Measurements from ENCODE around the gene BRD4. TPM values are rescaled to one million over a fixed set of nuclear protein-coding genes. Genes with fewer than 3 reads are reported as not detected.

Gene BRD4
- total and polyA plus RNA-seq, 2 of the 13 experiments (the other 11 are each of a cell fraction or from before 2014, with no cell fraction given): 10.5 to 11.4 TPM

DNA sequence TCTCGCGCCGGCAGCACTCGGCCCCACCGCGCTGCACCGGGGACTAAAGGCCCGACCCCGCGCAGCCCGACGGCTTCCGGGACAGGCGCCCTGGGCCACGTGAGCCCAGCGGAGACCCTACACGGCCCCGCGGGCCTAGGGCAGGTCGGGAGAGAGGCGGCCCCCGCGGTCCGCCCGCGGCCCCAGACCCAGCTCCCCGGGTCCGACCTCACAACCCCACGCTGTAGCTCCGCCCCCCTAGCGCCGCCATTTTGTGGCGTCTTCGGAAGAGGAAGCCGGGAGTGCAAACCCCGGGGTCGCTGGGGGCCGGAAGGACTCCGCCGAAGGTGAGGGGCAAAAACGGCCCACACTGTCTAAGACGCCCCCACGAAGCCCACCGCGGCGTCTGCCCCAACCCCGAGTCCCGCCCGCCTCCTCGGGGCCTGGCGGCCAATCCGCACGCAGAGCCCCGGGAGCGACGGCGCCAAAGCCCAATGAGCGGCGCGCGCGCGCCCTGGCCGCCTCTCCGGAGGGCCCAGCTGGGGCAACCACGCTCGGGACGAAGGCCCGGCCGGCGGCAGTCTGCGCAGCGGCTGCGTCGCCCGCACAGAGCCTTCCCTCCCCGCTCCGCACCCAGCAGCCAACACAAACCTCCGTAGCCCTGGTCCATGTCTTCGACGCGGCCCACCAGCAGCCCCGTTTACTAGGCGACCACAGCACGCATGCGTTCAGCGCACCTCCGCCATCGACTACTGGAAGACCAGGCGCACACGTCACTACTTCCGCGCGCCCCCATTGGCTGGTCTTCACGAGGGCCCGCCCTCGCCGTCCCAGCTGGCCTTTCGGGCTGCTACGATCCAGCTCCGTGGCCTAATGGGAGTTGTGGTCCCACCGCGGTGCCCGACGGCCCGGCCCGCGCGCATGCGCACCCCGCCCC lies 47.0 kb upstream of the BRD4 start, which contains the start of gene AKAP8 (continued):
- 0 out of 2 replicates have a peak, but pooled peaks have one; percentile 16 for TF ChIP-seq FUBP1 (CRISPR knock-in tag; IDR thresholded peaks at IDR 0.05; ENCODE audit: borderline replicate concordance)
- TF ChIP-seq, protein P1, sequence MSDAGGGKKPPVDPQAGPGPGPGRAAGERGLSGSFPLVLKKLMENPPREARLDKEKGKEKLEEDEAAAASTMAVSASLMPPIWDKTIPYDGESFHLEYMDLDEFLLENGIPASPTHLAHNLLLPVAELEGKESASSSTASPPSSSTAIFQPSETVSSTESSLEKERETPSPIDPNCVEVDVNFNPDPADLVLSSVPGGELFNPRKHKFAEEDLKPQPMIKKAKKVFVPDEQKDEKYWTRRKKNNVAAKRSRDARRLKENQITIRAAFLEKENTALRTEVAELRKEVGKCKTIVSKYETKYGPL (CRISPR knock-in tag; IDR thresholded peaks at IDR 0.05): no peak
- TF ChIP-seq, protein P2, sequence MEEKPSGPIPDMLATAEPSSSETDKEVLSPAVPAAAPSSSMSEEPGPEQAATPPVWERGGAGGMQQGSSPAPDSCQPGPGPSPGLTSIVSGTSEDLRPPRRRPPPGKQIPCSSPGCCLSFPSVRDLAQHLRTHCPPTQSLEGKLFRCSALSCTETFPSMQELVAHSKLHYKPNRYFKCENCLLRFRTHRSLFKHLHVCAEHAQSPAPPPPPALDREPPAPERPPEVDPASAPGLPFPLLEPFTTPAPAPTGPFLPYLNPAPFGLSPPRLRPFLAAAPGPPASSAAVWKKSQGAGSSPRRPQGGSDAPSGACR (CRISPR knock-in tag; IDR thresholded peaks at IDR 0.05): no peak
- no peak for TF ChIP-seq ZFP90 (CRISPR knock-in tag; IDR thresholded peaks at IDR 0.05; ENCODE audit: borderline replicate concordance)
- TF ChIP-seq PHB2 (IDR thresholded peaks at IDR 0.05; ENCODE audit: partially characterized antibody): no peak
- no peak for TF ChIP-seq ZNF672 (CRISPR knock-in tag; IDR thresholded peaks at IDR 0.05)
- TF ChIP-seq REPIN1 (CRISPR knock-in tag; IDR thresholded peaks at IDR 0.05; ENCODE audit: borderline replicate concordance, low read depth): 0 out of 2 replicates have a peak, but pooled peaks have one; percentile 60
- no peak for TF ChIP-seq LCORL (IDR thresholded peaks at IDR 0.05)
- no peak for TF ChIP-seq LCORL (CRISPR knock-in tag; IDR thresholded peaks at IDR 0.05)
- no peak for TF ChIP-seq ZNF615 (CRISPR knock-in tag; IDR thresholded peaks at IDR 0.05; ENCODE audit: borderline replicate concordance)
- TF ChIP-seq ZNF333 (CRISPR knock-in tag; IDR thresholded peaks at IDR 0.05; ENCODE audit: borderline replicate concordance): no peak; the same call in 1 of the 2 replicates
- 0 out of 2 replicates have a peak, but pooled peaks have one; percentile 32 for TF ChIP-seq WIZ (CRISPR knock-in tag; IDR thresholded peaks at IDR 0.05)
- no peak for TF ChIP-seq ZBTB20 (CRISPR knock-in tag; IDR thresholded peaks at IDR 0.05; ENCODE audit: borderline replicate concordance, low read depth)
- TF ChIP-seq ZNF503 (CRISPR knock-in tag; IDR thresholded peaks at IDR 0.05): no peak
- TF ChIP-seq ZBTB7B (CRISPR knock-in tag; IDR thresholded peaks at IDR 0.05): no peak
- TF ChIP-seq MBNL3 (CRISPR knock-in tag; conservative IDR thresholded peaks at IDR 0.05): no peak
- TF ChIP-seq KLF16 (CRISPR knock-in tag; IDR thresholded peaks at IDR 0.05): peak in 1 of 2 experiments; percentile 44; a peak in 1 of 4 replicates
- TF ChIP-seq ZFP37 (CRISPR knock-in tag; IDR thresholded peaks at IDR 0.05; ENCODE audit: borderline replicate concordance): no peak
- TF ChIP-seq ZNF7 (CRISPR knock-in tag; IDR thresholded peaks at IDR 0.05): no peak
